Fibroblast of villous mesenchyme (primary cell): ENCODE results near the gene APOC3. TPM values are rescaled to one million over a fixed set of nuclear protein-coding genes. Genes with fewer than 3 reads are reported as not detected.
"Not testable (repeated sequence)": the region's sequence is repeated elsewhere in the genome, so short reads cannot be mapped to it uniquely, and the experiment has no call there.

ENCODE experiments used
- DNase-seq: peaks from one replicate; pipeline ENCODE4 v3.0.0-alpha.2; 2010; ENCODE audit warnings: low read depth
- H3K4me3 ChIP-seq: 2 replicates; pipeline ENCODE4 v1.5.1; 2011; ENCODE audit warnings: low read depth, mild to moderate bottlenecking, low read length
- total RNA-seq: library from RNA; depleted of rRNA; stranded (reverse); fragments of >200 nt; gene quantifications from 2 replicates; pipeline ENCODE4 v1.2.3, GENCODE V29; 2012
- TF ChIP-seq, protein P1 (sequence below): IDR thresholded peaks from 2 replicates; pipeline ENCODE4 v1.5.1; 2012; ENCODE audit warnings: low read depth, mild to moderate bottlenecking, low read length; ENCODE audit not compliant: insufficient read depth

Gene APOC3
- total RNA-seq, 1 donor = not detected

DNA sequence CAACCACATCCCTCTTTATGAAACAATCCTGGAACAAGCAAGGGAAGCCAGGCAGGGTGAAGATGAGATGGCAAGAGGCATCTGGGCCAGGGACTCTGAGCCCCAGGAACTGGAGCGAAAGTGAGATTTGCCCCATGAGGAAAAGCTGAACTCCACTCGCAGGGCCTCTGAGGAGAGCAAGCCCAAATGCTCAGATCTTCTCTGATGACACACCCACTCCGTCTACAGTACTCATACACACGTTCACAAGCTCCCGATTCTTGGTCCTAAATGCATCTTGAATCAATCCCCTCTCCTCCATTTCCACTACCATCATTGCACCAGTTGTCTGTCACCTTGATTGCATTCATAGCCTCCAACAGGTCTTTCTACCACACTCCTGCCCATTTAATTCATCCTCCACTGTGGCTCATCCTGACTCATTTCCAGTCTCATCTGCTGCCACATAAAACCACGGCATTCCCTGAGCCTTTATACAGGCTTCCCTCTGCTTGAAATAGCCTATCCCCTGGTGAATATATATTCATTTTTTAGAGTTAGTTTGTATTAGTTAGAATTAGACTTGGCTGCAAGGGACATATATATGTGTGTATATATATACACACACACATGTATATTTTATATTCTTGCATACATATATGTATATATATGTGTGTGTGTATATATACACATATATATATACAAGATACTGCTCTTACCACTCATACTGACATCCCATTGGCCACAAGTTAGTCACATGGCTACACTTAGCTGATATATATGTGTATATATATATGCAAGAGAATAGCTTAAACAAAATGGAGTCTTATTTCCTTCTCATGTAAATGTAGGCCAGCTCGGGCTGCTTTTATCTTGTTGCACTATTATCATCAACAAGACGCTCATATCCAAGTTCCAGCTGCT, 36.6 kb upstream of the APOC3 start:
- no peak overlapping the region for H3K4me3 ChIP-seq
- DNase-seq = no peak
- TF ChIP-seq, protein P1, sequence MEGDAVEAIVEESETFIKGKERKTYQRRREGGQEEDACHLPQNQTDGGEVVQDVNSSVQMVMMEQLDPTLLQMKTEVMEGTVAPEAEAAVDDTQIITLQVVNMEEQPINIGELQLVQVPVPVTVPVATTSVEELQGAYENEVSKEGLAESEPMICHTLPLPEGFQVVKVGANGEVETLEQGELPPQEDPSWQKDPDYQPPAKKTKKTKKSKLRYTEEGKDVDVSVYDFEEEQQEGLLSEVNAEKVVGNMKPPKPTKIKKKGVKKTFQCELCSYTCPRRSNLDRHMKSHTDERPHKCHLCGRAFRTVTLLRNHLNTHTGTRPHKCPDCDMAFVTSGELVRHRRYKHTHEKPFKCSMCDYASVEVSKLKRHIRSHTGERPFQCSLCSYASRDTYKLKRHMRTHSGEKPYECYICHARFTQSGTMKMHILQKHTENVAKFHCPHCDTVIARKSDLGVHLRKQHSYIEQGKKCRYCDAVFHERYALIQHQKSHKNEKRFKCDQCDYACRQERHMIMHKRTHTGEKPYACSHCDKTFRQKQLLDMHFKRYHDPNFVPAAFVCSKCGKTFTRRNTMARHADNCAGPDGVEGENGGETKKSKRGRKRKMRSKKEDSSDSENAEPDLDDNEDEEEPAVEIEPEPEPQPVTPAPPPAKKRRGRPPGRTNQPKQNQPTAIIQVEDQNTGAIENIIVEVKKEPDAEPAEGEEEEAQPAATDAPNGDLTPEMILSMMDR = no peak

DNA sequence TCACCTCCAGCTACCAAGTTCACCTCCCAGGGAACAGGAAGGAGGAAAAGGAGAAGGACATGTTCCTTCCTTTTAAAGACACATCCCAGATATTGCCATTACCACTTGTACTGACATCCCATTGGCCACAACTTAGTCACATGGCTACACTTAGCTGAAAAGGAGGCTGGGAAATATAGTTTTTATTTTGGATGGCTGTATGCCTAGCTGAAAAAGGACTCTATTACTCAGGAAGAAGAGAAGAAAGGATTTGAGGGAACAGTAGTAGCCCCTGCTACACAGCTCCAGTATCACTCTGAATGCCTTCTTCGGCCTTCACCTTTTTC, 36.0 kb upstream of the APOC3 start:
- TF ChIP-seq, protein P1 = no peak
- H3K4me3 ChIP-seq = no peak overlapping the region
- no peak for DNase-seq

DNA sequence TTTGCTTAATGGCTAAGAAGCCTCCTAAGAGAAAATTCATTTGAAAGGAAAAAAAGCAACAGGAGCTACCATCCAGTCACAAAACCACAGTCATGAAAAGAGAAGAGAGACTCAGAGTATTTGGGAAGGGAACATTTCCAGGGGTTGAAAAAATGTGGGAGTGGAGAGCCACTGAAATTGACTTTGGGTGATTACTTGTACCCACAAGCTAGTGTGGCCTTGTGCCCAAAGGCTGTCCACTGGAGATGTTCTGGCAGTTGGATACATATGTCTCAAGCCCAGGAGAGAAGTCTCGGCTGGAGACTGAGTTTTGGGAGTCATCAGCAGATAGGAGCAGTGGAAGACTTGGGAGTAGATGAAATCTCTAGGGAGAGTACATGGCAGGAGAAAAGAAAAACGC, 34.9 kb upstream of the APOC3 start:
- no peak overlapping the region for H3K4me3 ChIP-seq
- TF ChIP-seq, protein P1 = no peak
- no peak for DNase-seq

DNA sequence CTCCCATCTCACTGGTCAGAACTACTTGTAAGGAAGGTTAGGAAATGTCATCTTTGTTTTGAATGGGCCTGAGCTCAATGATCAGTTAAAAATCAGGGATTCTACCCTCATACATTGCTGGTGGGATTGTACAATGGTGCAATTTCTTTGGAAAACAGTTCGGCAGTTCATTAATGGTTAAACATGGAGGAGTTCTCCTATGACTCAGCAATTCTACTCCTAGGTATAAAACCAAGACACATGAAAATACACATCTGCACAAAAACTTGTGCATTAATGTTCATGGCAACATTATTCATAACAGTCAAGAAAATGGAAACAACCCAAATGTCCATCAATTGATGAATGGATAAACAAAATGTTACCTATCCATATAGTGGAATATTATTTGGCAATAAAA, 33.2 kb upstream of the APOC3 start:
- no peak for DNase-seq
- TF ChIP-seq, protein P1 = no peak
- H3K4me3 ChIP-seq = no peak overlapping the region

DNA sequence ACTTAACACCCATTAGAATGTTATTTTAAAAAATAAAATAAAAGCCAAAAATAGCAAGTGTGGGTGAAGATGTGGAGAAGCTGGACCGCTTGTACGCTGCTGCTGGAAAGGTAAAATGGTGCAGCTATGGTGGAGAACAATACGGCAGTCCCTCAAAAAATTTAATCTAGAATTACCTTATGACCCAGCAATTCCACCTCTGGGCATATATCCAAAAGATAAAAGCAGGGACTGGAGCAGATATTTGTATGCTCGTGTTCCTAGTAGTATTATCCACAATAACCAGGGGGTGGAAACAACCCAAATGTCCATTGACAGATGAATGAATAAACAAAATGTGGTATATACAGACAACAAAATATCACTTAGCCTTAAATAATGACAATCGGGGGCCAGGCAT, 31.9 kb upstream of the APOC3 start:
- TF ChIP-seq, protein P1 = no peak
- no peak for DNase-seq
- H3K4me3 ChIP-seq = no peak overlapping the region

DNA sequence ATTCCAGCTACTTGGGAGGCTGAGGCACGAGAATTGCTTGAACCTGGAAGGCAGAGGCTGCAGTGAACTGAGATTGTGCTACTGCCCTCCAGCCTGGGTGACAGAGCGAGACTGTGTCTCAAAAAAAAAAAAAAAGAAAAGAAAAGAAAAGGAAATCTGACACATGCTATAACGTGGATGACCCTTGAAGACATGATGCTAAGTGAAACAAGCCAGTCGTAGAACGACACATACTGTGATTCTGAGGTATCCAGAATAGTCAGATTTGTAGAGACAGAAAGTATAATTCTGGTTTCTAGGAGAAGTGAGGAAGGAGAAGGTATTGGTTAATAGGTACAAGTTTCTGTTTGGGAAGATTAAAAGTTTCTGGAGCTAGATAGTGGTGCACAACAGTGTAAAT, 31.3 kb upstream of the APOC3 start:
- no peak overlapping the region for H3K4me3 ChIP-seq
- DNase-seq = no peak
- TF ChIP-seq, protein P1 = no peak

DNA sequence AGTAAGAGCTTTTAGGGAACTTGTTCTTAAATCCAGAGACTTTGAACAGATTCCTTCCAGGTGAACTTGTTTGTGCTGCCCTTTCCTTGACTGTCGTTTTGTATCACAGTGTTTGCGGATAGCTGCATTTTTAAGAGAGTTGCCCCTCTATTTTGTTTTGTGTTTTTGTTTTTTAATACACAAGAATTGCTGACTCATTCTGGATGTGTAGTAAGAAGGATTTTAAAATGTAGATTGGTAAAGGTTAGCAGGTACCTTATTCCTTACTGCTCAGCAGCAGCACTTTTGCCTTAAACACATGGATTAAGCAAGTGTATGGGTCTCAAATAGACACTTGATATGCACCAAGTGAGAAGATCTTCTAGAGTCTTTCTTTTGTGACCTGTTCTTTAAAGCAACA, 29.1 kb upstream of the APOC3 start:
- TF ChIP-seq, protein P1 = no peak
- DNase-seq = no peak
- H3K4me3 ChIP-seq = no peak overlapping the region

DNA sequence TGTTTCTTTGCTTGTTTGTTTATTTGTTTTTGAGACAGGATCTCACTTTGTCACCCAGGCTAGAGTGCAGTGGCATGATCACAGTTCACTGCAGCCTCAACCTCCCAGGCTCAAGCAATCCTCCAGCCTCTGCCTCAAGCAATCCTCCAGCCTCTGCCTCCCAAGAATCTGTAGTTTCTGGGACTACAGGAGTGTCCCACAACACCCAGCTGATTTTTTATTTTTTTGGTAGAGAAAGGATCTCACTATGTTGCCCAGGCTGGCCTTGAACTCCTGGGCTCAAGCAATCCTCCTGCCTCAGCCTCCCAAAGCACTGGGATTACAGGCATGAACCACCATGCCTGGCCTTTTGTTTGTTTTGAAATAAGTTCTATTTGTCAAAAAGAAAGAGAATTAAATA, 28.0 kb upstream of the APOC3 start:
- DNase-seq, H3K4me3 ChIP-seq: not testable (repeated sequence)
